IMR-90 (cell line): ENCODE results near the gene TLNRD1. TPM values are rescaled to one million over a fixed set of nuclear protein-coding genes. Genes with fewer than 3 reads are reported as not detected.

Experiments
- ATAC-seq: fragments of 200-7000 bp; cut with Tn5 transposase; 2 replicates; pipeline ENCODE4 v1.9.1; 2020; ENCODE audit warnings: low read depth, mild to moderate bottlenecking, moderate library complexity
- BruUV-seq: library from RNA; stranded (reverse); fragments of 400-500 nt; replicated peaks from 2 replicates; lab custom pipeline; 2021; lab: Mats Ljungman, UMichigan
- CTCF ChIA-PET: fragments of 300-600 bp; formaldehyde crosslinking; extraction: SDS; loops from one replicate; lab custom pipeline; 2021; ENCODE audit warnings: antibody characterized with exemption; lab: Yijun Ruan, JAX
- POLR2A ChIA-PET: fragments of 300-600 bp; sonication (Branson Sonifier 250); formaldehyde crosslinking; loops from one replicate; lab custom pipeline; 2022; ENCODE audit warnings: antibody characterized with exemption; ENCODE audit not compliant: unreplicated experiment; lab: Charles Lee
- DNase-seq: peaks from one replicate; pipeline ENCODE4 v3.0.0; 2013
- H2AFZ ChIP-seq: replicated peaks from 2 replicates; pipeline ENCODE3; 2013; ENCODE audit warnings: low read length, mild to moderate bottlenecking; ENCODE audit not compliant: poor library complexity
- H2AK5ac ChIP-seq: 2 replicates; pipeline ENCODE4 v1.6.1; 2013; ENCODE audit warnings: low read depth, low read length, inconsistent platforms
- H2AK9ac ChIP-seq: replicated peaks from 2 replicates; pipeline ENCODE3; 2013; ENCODE audit warnings: mild to moderate bottlenecking, low read depth, low read length, moderate library complexity; ENCODE audit not compliant: poor library complexity
- H2BK120ac ChIP-seq: 2 replicates; pipeline ENCODE4 v1.6.1; 2013; ENCODE audit warnings: low read depth, low read length, inconsistent platforms
- H2BK15ac ChIP-seq: 3 replicates; pipeline ENCODE4 v1.6.1; 2013; ENCODE audit warnings: low read depth, low read length, inconsistent platforms
- H2BK20ac ChIP-seq: 2 replicates; pipeline ENCODE4 v1.6.1; 2013; ENCODE audit warnings: low read depth, mild to moderate bottlenecking, inconsistent platforms, low read length, moderate library complexity
- H2BK5ac ChIP-seq: 2 replicates; pipeline ENCODE4 v1.6.1; 2013; ENCODE audit warnings: mild to moderate bottlenecking, low read depth, low read length, inconsistent platforms; ENCODE audit not compliant: poor library complexity, severe bottlenecking
- H3K14ac ChIP-seq: replicated peaks from 2 replicates; pipeline ENCODE4 v1.6.1; 2013; ENCODE audit warnings: low read depth, low read length, inconsistent platforms
- H3K18ac ChIP-seq: 2 replicates; pipeline ENCODE4 v1.6.1; 2013; ENCODE audit warnings: low read depth, low read length, control low read depth
- H3K23ac ChIP-seq: 2 replicates; pipeline ENCODE4 v1.6.1; 2013; ENCODE audit warnings: low read depth, low read length, inconsistent platforms
- H3K27ac ChIP-seq: 2 replicates; pipeline ENCODE4 v1.5.1; 2013; ENCODE audit warnings: mild to moderate bottlenecking, control low read depth, low read length; ENCODE audit not compliant: insufficient read depth
- H3K27me3 ChIP-seq: 2 replicates; pipeline ENCODE4 v1.6.1; 2013; ENCODE audit warnings: low read length; ENCODE audit not compliant: control insufficient read depth, insufficient read depth
- H3K36me3 ChIP-seq: 2 replicates; pipeline ENCODE4 v1.6.1; 2013; ENCODE audit warnings: low read length, mixed read lengths; ENCODE audit not compliant: control insufficient read depth, insufficient read depth
- H3K4ac ChIP-seq: 2 replicates; pipeline ENCODE4 v1.6.1; 2013; ENCODE audit warnings: low read depth, low read length, inconsistent platforms
- H3K4me1 ChIP-seq: 2 replicates; pipeline ENCODE4 v1.6.1; 2013; ENCODE audit warnings: low read length, mixed read lengths; ENCODE audit not compliant: control insufficient read depth, insufficient read depth
- H3K4me2 ChIP-seq: 2 replicates; pipeline ENCODE4 v1.6.1; 2013; ENCODE audit warnings: low read depth, mild to moderate bottlenecking, control low read depth, low read length, moderate library complexity
- H3K4me3 ChIP-seq: 2 replicates; pipeline ENCODE4 v1.5.1; 2013; ENCODE audit warnings: low read depth, mild to moderate bottlenecking, control low read depth, low read length, moderate library complexity; ENCODE audit not compliant: insufficient read depth
- H3K56ac ChIP-seq: 2 replicates; pipeline ENCODE4 v1.6.1; 2013; ENCODE audit warnings: low read length, inconsistent platforms; ENCODE audit not compliant: insufficient read depth; ENCODE audit errors: extremely low read depth
- H3K79me1 ChIP-seq, 2 experiments: 2 replicates each; pipeline ENCODE4 v1.6.1; 2013; ENCODE audit warnings: low read length in 2 of 2, inconsistent platforms in 1 of 2, low read depth in 1 of 2
- H3K9ac ChIP-seq: 2 replicates; pipeline ENCODE4 v1.6.1; 2013; ENCODE audit warnings: low read depth, low read length, control low read depth
- H3K9me1 ChIP-seq: 2 replicates; pipeline ENCODE4 v1.6.1; 2013; ENCODE audit warnings: low read length, inconsistent platforms; ENCODE audit not compliant: insufficient read depth
- H3K9me3 ChIP-seq: 2 replicates; pipeline ENCODE4 v1.6.1; 2013; ENCODE audit warnings: low read length; ENCODE audit not compliant: control insufficient read depth, insufficient read depth
- H4K20me1 ChIP-seq: 2 replicates; pipeline ENCODE4 v1.6.1; 2013; ENCODE audit warnings: low read length, inconsistent platforms; ENCODE audit not compliant: insufficient read depth
- H4K5ac ChIP-seq: 2 replicates; pipeline ENCODE4 v1.6.1; 2013; ENCODE audit warnings: mild to moderate bottlenecking, low read depth, low read length, control low read depth
- H4K8ac ChIP-seq, 2 experiments: 2 replicates each; pipeline ENCODE4 v1.6.1; 2013; ENCODE audit warnings: low read depth in 2 of 2, low read length in 2 of 2, control low read depth in 1 of 2, inconsistent platforms in 1 of 2
- H4K91ac ChIP-seq: 2 replicates; pipeline ENCODE4 v1.6.1; 2013; ENCODE audit warnings: low read depth, low read length, inconsistent platforms; ENCODE audit not compliant: insufficient read depth
- BHLHE40 ChIP-seq: fragments of 150-350 bp; IDR thresholded peaks from 2 replicates; pipeline ENCODE4 v1.6.1; 2016; ENCODE audit warnings: mild to moderate bottlenecking, low read depth, low read length
- CHD1 ChIP-seq: IDR thresholded peaks from 2 replicates; pipeline ENCODE4 v1.6.1; 2012; ENCODE audit warnings: low read depth, low read length, improper control_type of control experiment
- MAFK ChIP-seq: IDR thresholded peaks from 2 replicates; pipeline ENCODE4 v1.6.1; 2012; ENCODE audit warnings: low read depth, low read length, improper control_type of control experiment
- WGBS, 2 experiments: methylation state at CpG; one replicate each; pipeline versions ENCODE4 v1.1.5 to v1.1.7; 2013; ENCODE audit warnings: missing lambda C conversion rate in 2 of 2; ENCODE audit not compliant: insufficient read length in 1 of 2; ENCODE audit errors: extremely low coverage in 2 of 2; 5-methylcytosine and 5-hydroxymethylcytosine counted together
- dilution Hi-C: fragments of 300-500 bp; cut with HindIII; formaldehyde crosslinking; loops from one replicate; pipeline ENCODE4 v1.14.3; 2018; ENCODE audit warnings: low sequenced_read_pairs; ENCODE audit not compliant: unreplicated experiment
- in situ Hi-C: fragments of 300-500 bp; cut with MboI; formaldehyde crosslinking; loops from 3 replicates; pipeline ENCODE4 v1.14.3; 2019; ENCODE audit warnings: low sequenced_read_pairs, inconsistent platforms, mixed read lengths
- intact Hi-C: fragments of 100-400 bp; cut with micrococcal nuclease; formaldehyde crosslinking; loops from 2 replicates; pipeline ENCODE4 v1.10.0; 2022
- polyA plus RNA-seq, 3 experiments: library from polyadenylated mRNA; depleted of rRNA; stranded (reverse); fragments of >200 nt; gene quantifications; 2 replicates each; pipeline ENCODE4 v1.2.3, GENCODE V29; 2012; ENCODE audit warnings: low replicate concordance in 1 of 3
- total RNA-seq: library from RNA; depleted of rRNA; stranded (reverse); fragments of >200 nt; gene quantifications from 2 replicates; pipeline ENCODE4 v1.2.3, GENCODE V29; 2012

The TLNRD1 gene
- total and polyA plus RNA-seq, 2 of the 4 experiments (the other 2 are of a cell fraction), result 2.2 to 6.8 TPM

DNA sequence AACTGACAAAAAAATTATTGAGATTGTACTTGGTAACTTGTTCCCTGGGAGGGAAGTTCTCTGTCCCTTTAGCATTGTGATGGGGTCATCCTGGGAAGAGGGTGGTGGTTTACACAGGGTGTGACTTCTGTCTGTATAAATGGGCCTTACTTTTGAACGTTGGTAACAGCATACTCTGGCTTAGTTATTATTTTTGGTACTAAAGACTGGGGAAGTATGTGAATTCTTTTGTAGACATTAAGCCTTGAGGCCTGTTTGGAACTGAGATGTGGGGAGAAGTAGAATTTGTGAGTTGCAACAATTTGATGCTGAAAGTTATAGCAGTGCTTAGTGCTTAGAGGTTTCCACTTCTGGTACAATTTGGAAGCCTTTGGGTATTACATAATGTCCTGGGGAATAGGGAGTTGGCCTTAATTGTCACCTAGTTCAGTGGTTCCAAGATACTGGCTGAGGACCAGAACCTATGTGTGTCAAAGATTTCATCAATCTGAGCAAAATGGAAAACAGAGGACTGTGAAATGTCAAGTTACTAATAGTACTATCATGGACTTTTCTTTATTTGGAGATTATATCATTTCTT, 15.9 kb downstream of the TLNRD1 start:
- DNase-seq (no peak), ATAC-seq (no peak)
- Histone ChIP-seq H2AK5ac (no peak overlapping the region), H3K4me3 (no peak overlapping the region), H3K79me1 (peaks cover 0 to 17% of the 10 kb centered on the region in 2 experiments; a peak in 3 of 4 replicates), H3K23ac (no peak overlapping the region), H3K36me3 (no peaks in the 10 kb centered on the region), H3K4ac (no peak overlapping the region), H2BK20ac (no peak overlapping the region), H3K56ac (no peak overlapping the region), H2BK15ac (no peak overlapping the region), H4K20me1 (no peaks in the 10 kb centered on the region), H3K27ac (no peak overlapping the region), H4K5ac (no peak overlapping the region), H3K27me3 (no peaks in the 10 kb centered on the region), H3K18ac (no peak overlapping the region), H2BK5ac (no peak overlapping the region), H3K9me1 (no peaks in the 10 kb centered on the region), H3K4me1 (no peaks in the 10 kb centered on the region), H4K91ac (no peak overlapping the region), H2AK9ac (no peak overlapping the region), H4K8ac (no peak overlapping the region), H3K9ac (no peak overlapping the region), H2BK120ac (no peak overlapping the region), H3K9me3 (no peaks in the 10 kb centered on the region), H3K4me2 (no peak overlapping the region), H2AFZ (no peak overlapping the region), H3K14ac (no peak overlapping the region)
- WGBS, 2 experiments, result 50% methylated on average over 1 of the region's 1 CpG; no CpG with 5 or more reads in 1 of the 2 experiments
- POLR2A ChIA-PET, result no interaction called here
- TF ChIP-seq MAFK, result no peak
- no peak for TF ChIP-seq CHD1
- no peak for TF ChIP-seq BHLHE40
- no TSS peak for BruUV-seq
- in situ Hi-C loops (no loop called here), dilution Hi-C loops (no loop called here), intact Hi-C loops (no loop called here)
- CTCF ChIA-PET, result no interaction called here
